ENCODE measurements around the gene GPR35. TPM values are rescaled to one million over a fixed set of nuclear protein-coding genes. Genes with fewer than 3 reads are reported as not detected.

Gene GPR35
- total and polyA plus RNA-seq, 2 of the 13 experiments (the other 11 are each of a cell fraction or from before 2014, with no cell fraction given), result 27.1 to 44.2 TPM

DNA sequence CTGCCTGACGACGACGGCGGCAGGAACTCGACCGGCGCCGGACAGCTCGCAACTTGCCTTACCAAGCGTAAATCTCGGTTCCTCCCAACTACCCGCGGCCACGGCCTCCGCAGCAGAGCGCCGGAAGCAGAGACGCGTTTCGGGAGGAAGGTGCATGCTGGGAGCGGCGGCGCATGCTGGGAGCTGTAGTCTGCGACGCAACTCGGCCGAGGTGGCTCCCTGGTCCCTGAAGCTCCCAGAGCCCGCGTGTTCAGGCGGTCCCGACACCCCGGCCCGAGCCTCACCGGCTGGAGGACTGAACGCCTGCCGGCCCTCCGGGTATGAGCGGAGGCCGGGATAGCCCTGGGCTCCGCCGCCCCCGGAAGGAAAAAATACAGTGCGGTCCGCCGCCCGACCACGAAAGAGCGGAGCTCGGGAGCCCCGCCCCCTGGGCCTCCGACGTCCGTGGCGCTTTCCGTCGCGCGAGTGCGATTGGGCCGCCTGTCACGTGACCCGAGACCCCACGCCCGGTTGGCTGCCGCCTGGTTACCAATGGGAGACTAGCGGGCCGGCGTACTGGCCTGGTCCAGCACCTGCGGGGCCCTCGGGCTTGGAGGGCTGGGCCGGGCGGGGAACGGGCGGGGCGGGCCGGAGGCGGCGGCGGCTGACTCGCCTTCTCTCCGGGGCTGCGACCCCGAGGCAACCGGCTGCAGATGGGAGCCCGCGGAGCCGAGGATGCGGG lies 38.9 kb upstream of the GPR35 start, which contains the start of gene CAPN10 (continued):
- TF ChIP-seq PLSCR1 (CRISPR knock-in tag; IDR thresholded peaks at IDR 0.05; ENCODE audit: borderline replicate concordance), result no peak
- TF ChIP-seq KLF16 (CRISPR knock-in tag; IDR thresholded peaks at IDR 0.05), result peak; percentile 20 to 92; a peak in 3 of 4 replicates
- TF ChIP-seq, protein P1, sequence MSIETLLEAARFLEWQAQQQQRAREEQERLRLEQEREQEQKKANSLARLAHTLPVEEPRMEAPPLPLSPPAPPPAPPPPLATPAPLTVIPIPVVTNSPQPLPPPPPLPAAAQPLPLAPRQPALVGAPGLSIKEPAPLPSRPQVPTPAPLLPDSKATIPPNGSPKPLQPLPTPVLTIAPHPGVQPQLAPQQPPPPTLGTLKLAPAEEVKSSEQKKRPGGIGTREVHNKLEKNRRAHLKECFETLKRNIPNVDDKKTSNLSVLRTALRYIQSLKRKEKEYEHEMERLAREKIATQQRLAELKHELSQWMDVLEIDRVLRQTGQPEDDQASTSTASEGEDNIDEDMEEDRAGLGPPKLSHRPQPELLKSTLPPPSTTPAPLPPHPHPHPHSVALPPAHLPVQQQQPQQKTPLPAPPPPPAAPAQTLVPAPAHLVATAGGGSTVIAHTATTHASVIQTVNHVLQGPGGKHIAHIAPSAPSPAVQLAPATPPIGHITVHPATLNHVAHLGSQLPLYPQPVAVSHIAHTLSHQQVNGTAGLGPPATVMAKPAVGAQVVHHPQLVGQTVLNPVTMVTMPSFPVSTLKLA (IDR thresholded peaks at IDR 0.05), result 0 out of 2 replicates have a peak, but pooled peaks have one; percentile 35
- peak; percentile 33; the same call in 1 of the 2 replicates for TF ChIP-seq RFXAP (CRISPR knock-in tag; IDR thresholded peaks at IDR 0.05; ENCODE audit: borderline replicate concordance)
- 0 out of 2 replicates have a peak, but pooled peaks have one; percentile 75 for TF ChIP-seq TEAD2 (CRISPR knock-in tag; IDR thresholded peaks at IDR 0.05)
- TF ChIP-seq TMF1 (CRISPR knock-in tag; IDR thresholded peaks at IDR 0.05; ENCODE audit: low read depth), result no peak
- TF ChIP-seq, protein P2, sequence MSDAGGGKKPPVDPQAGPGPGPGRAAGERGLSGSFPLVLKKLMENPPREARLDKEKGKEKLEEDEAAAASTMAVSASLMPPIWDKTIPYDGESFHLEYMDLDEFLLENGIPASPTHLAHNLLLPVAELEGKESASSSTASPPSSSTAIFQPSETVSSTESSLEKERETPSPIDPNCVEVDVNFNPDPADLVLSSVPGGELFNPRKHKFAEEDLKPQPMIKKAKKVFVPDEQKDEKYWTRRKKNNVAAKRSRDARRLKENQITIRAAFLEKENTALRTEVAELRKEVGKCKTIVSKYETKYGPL (CRISPR knock-in tag; IDR thresholded peaks at IDR 0.05), result peak; percentile 59; the same call in 1 of the 2 replicates
- no peak for TF ChIP-seq ZNF17 (CRISPR knock-in tag; IDR thresholded peaks at IDR 0.05)
- TF ChIP-seq, protein P3, sequence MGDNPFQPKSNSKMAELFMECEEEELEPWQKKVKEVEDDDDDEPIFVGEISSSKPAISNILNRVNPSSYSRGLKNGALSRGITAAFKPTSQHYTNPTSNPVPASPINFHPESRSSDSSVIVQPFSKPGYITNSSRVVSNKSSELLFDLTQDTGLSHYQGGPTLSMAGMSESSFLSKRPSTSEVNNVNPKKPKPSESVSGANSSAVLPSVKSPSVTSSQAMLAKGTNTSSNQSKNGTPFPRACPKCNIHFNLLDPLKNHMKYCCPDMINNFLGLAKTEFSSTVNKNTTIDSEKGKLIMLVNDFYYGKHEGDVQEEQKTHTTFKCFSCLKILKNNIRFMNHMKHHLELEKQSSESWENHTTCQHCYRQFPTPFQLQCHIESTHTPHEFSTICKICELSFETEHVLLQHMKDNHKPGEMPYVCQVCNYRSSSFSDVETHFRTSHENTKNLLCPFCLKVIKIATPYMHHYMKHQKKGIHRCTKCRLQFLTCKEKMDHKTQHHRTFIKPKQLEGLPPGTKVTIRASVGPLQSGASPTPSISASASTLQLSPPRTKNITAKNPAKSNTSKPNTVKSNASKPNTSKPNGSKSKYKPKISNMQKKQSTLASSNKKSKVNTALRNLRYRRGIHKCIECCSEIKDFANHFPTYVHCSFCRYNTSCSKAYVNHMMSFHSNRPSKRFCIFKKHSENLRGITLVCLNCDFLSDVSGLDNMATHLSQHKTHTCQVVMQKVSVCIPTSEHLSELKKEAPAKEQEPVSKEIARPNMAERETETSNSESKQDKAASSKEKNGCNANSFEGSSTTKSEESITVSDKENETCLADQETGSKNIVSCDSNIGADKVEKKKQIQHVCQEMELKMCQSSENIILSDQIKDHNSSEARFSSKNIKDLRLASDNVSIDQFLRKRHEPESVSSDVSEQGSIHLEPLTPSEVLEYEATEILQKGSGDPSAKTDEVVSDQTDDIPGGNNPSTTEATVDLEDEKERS (CRISPR knock-in tag; IDR thresholded peaks at IDR 0.05), result peak; percentile 52; the same call in 1 of the 2 replicates
- no peak for TF ChIP-seq ELF4 (CRISPR knock-in tag; IDR thresholded peaks at IDR 0.05; ENCODE audit: borderline replicate concordance)
- no peak; the same call in 1 of the 2 replicates for TF ChIP-seq DNMT3B (CRISPR knock-in tag; conservative IDR thresholded peaks at IDR 0.05)
- peak; percentile 88; the same call in 1 of the 2 replicates for TF ChIP-seq E2F2 (CRISPR knock-in tag; IDR thresholded peaks at IDR 0.05; ENCODE audit: borderline replicate concordance)
- no peak for TF ChIP-seq SSRP1 (CRISPR knock-in tag; IDR thresholded peaks at IDR 0.05)
- no peak for TF ChIP-seq ZNF629 (CRISPR knock-in tag; conservative IDR thresholded peaks at IDR 0.05)
- TF ChIP-seq, protein P4, sequence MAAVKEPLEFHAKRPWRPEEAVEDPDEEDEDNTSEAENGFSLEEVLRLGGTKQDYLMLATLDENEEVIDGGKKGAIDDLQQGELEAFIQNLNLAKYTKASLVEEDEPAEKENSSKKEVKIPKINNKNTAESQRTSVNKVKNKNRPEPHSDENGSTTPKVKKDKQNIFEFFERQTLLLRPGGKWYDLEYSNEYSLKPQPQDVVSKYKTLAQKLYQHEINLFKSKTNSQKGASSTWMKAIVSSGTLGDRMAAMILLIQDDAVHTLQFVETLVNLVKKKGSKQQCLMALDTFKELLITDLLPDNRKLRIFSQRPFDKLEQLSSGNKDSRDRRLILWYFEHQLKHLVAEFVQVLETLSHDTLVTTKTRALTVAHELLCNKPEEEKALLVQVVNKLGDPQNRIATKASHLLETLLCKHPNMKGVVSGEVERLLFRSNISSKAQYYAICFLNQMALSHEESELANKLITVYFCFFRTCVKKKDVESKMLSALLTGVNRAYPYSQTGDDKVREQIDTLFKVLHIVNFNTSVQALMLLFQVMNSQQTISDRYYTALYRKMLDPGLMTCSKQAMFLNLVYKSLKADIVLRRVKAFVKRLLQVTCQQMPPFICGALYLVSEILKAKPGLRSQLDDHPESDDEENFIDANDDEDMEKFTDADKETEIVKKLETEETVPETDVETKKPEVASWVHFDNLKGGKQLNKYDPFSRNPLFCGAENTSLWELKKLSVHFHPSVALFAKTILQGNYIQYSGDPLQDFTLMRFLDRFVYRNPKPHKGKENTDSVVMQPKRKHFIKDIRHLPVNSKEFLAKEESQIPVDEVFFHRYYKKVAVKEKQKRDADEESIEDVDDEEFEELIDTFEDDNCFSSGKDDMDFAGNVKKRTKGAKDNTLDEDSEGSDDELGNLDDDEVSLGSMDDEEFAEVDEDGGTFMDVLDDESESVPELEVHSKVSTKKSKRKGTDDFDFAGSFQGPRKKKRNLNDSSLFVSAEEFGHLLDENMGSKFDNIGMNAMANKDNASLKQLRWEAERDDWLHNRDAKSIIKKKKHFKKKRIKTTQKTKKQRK (IDR thresholded peaks at IDR 0.05; ENCODE audit: low read length), result no peak
- TF ChIP-seq NR1H2 (CRISPR knock-in tag; IDR thresholded peaks at IDR 0.05; ENCODE audit: borderline replicate concordance, low read depth), result no peak
